Measurements from ENCODE around the gene LIN37.

Gene LIN37

GRCh38 chr19:35712567-35713505 is 35.5 kb upstream of the LIN37 start:
- DNase-seq (ENCODE audit: low read depth), result no peak
- H3K4me3 ChIP-seq (ENCODE audit: low read depth, low read length), result no peak overlapping the region
- TF ChIP-seq CTCF (IDR thresholded peaks at IDR 0.05; ENCODE audit: control insufficient read depth, extremely low read depth, insufficient read depth), result no peak

- no peak for TF ChIP-seq CTCF (IDR thresholded peaks at IDR 0.05; ENCODE audit: control insufficient read depth, extremely low read depth, insufficient read depth)
- DNase-seq (ENCODE audit: low read depth), result no peak
- no peak overlapping the region for H3K4me3 ChIP-seq (ENCODE audit: low read depth, low read length)
Observed at GRCh38 chr19:35713506-35713850, 34.9 kb upstream of the LIN37 start.

- H3K4me3 ChIP-seq (ENCODE audit: low read depth, low read length), result no peak overlapping the region
- no peak for DNase-seq (ENCODE audit: low read depth)
- no peak for TF ChIP-seq CTCF (IDR thresholded peaks at IDR 0.05; ENCODE audit: control insufficient read depth, extremely low read depth, insufficient read depth)
Observed at GRCh38 chr19:35713904-35714495, 34.4 kb upstream of the LIN37 start.

GRCh38 chr19:35714601-35715354 is 33.6 kb upstream of the LIN37 start:
- H3K4me3 ChIP-seq (ENCODE audit: low read depth, low read length), result no peak overlapping the region
- TF ChIP-seq CTCF (IDR thresholded peaks at IDR 0.05; ENCODE audit: control insufficient read depth, extremely low read depth, insufficient read depth), result no peak
- DNase-seq (ENCODE audit: low read depth), result no peak

- TF ChIP-seq CTCF (IDR thresholded peaks at IDR 0.05; ENCODE audit: control insufficient read depth, extremely low read depth, insufficient read depth), result no peak
- DNase-seq (ENCODE audit: low read depth), result no peak
Observed at GRCh38 chr19:35715355-35715809, 33.0 kb upstream of the LIN37 start.

GRCh38 chr19:35715981-35716800 is 32.2 kb upstream of the LIN37 start:
- peak overlapping the region; percentile 64 for H3K4me3 ChIP-seq (ENCODE audit: low read depth, low read length)
- no peak for DNase-seq (ENCODE audit: low read depth)
- TF ChIP-seq CTCF (IDR thresholded peaks at IDR 0.05; ENCODE audit: control insufficient read depth, extremely low read depth, insufficient read depth), result no peak; the same call in 1 of the 2 replicates

More at GRCh38 chr19:35715355-35715809, 33.0 kb upstream of the LIN37 start:
- peak overlapping the region; percentile 64 for H3K4me3 ChIP-seq (ENCODE audit: low read depth, low read length)

Data from LNCaP clone FGC (cell line).